GM18907 (cell line): ENCODE measurements around the gene ZNF32.

Source experiments
- ATAC-seq: cut with Tn5 transposase; IDR thresholded peaks from one replicate; pipeline ENCODE4 v1.9.1; 2021; ENCODE audit warnings: mild to moderate bottlenecking, moderate library complexity; ENCODE audit not compliant: unreplicated experiment

The ZNF32 gene, protein sequence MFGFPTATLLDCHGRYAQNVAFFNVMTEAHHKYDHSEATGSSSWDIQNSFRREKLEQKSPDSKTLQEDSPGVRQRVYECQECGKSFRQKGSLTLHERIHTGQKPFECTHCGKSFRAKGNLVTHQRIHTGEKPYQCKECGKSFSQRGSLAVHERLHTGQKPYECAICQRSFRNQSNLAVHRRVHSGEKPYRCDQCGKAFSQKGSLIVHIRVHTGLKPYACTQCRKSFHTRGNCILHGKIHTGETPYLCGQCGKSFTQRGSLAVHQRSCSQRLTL

GRCh38 chr10:43648398-43649184 lies at the start of gene ZNF32:
Gene ZNF32 (minus strand): TSS chr10:43648881. CDS start chr10:43646133, 2,748 bp downstream.
- ATAC-seq = peak; percentile 100

- no peak for ATAC-seq
Observed at GRCh38 chr10:43698156-43698555, 49.5 kb upstream of the ZNF32 start.

GRCh38 chr10:43696909-43697483 lies 48.3 kb upstream of the ZNF32 start:
- no peak for ATAC-seq

DNA sequence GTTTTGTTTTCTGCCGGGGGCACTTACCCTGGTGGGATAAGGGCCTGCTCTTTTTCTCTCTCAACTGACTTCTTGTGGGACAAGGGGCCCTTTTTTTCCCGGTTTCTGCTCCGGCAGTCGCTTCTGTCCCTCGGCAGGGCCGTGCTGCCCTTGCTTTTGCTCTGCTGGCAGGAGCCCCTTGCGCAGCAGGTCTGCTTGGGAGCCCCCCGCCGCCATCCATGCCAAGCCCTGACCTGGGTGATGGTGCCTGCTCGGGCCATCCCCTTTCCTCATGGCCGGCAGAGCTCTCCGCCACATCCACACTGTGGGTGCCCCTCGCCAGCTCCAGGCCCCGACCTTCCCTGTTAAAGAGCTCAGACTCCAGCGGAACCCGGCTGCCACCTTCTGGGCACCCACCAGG lies 47.0 kb upstream of the ZNF32 start:
- ATAC-seq = no peak

DNA sequence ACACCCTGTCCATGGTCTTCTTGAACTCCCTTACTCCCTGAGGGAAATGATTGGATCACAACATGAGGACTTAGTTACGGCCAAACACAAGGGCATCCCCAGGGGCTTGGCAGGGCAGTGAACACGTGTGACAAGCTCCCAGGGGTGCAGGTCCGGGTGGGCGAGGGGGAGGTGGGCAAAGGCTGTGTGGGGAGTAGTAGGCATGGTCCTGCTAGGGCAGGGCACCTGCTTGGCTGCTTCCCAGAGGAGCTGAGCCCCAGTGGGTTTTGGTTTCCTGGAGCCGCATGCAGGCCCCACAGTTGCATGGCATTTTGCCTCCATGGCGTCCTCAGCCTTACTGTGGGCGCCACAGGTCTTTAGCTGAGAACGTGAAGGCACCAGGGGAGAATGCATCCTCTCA lies 46.6 kb upstream of the ZNF32 start:
- ATAC-seq = no peak

DNA sequence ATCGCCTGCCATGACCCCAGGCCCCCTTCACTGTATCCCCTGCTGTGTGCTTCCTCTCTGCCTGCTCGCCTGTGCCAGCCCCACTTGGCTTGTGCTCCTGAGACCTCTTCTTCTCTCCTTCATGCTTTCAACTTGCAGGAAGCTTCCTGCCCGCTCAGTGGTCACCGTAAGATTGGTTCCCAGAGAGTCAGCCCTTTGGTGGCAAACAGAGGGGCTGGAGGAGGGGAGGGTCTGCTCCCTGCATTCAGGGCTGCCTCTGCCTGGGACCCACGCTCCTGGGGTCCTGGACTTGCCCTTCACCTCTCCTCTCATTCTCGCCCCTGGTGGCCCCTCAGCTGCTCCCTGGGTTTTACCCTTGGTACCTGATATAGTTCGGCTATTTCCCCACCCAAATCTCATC lies 45.8 kb upstream of the ZNF32 start:
- ATAC-seq = no peak

- no peak for ATAC-seq
Observed at GRCh38 chr10:43693602-43694001, 44.9 kb upstream of the ZNF32 start.

DNA sequence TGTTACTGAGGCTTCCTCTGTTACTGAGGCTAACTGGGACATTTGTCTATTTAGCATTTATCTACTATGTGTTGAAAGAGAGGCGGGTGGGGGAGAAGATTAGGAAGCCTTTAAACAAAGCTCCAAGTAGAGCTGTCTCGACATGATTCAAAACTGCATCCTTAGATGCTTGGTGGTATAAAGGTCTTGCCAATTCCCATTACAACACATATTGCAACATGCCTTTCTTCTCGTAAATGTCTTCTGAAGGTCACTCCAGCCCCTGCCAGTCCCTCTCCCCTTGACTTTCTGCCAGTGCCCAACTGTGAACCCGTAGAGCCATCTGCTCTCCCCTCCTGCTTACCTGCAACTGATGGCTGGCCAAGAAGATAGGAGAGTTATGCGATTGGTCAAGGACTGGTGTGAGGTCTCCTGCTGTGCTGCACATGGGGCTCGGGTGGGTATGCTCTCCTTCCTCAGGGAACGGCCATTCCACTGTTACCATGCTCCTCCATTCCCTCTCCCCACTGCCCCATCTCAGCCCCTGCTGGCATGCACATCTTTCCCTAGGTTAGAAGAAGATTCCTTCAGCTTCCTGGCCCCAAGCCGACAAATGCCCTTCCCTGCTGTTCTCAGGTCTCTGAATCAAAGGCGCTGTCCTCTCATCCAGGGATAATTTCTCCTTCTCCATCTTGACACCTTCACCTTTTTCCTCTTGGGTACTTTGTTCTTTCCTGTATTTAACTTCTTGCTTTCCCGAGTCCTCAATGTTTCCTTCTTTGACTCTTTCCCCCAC lies 43.6 kb upstream of the ZNF32 start:
- ATAC-seq = no peak

DNA sequence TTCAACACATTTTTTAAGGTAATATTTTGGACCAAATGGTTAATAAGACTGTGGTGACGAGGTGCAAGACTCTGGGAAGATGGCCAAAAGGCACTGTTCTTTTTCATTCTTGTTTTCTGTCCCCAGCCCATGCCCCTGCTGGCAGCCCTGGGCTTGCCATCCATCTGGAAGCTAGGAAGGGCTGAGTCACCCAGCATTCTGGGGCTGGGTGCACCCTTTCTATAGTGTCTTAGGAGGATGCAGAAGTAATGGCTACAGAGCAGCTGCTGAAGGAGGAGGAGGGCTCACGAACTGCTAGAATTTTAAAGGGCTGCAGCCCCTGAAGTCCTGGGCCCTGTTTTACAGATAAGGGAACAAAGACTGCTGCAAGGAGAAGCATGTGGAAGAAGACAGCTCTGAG lies 42.8 kb upstream of the ZNF32 start:
- no peak for ATAC-seq

- ATAC-seq = peak; percentile 99
Observed at GRCh38 chr10:43689955-43690771, 41.5 kb upstream of the ZNF32 start.

DNA sequence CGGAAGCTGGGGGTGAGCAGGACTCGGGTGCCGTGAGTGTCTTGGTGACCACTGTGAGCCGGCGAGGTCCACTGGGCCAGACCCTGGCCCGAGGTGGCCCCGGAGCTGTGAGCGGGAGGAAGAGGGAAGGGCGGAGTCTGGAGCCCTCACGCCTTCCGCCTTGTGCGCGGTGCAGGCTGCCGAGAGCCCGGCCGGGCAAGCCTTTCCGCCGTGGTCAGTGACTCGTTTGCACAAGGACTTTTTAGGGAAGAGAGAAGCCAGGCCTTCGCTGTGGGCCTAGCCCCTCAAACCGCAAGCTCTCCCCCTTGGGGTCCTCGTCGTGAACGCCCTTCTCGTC lies 40.9 kb upstream of the ZNF32 start:
- ATAC-seq = peak; percentile 73

GRCh38 chr10:43689007-43689491 lies 40.4 kb upstream of the ZNF32 start:
- ATAC-seq = no peak

GRCh38 chr10:43688348-43688892 lies 39.7 kb upstream of the ZNF32 start:
- no peak for ATAC-seq

GRCh38 chr10:43687373-43687772 lies 38.7 kb upstream of the ZNF32 start:
- no peak for ATAC-seq

GRCh38 chr10:43686414-43686813 lies 37.7 kb upstream of the ZNF32 start:
- no peak for ATAC-seq

- ATAC-seq = no peak
Observed at GRCh38 chr10:43685744-43686143, 37.1 kb upstream of the ZNF32 start.

DNA sequence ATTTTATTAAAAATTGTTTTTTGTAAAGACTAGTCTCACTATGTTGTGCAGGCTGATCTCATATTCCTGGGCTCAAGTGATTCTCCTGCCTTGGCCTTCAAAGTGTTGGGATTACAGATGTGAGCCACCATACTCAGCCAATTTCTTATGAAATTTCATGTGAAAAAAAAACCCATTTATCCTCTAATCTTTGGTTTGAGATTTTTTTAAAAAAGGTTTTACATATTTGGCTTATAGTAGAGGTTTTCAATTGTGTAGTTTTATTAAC lies 35.5 kb upstream of the ZNF32 start:
- ATAC-seq = no peak

DNA sequence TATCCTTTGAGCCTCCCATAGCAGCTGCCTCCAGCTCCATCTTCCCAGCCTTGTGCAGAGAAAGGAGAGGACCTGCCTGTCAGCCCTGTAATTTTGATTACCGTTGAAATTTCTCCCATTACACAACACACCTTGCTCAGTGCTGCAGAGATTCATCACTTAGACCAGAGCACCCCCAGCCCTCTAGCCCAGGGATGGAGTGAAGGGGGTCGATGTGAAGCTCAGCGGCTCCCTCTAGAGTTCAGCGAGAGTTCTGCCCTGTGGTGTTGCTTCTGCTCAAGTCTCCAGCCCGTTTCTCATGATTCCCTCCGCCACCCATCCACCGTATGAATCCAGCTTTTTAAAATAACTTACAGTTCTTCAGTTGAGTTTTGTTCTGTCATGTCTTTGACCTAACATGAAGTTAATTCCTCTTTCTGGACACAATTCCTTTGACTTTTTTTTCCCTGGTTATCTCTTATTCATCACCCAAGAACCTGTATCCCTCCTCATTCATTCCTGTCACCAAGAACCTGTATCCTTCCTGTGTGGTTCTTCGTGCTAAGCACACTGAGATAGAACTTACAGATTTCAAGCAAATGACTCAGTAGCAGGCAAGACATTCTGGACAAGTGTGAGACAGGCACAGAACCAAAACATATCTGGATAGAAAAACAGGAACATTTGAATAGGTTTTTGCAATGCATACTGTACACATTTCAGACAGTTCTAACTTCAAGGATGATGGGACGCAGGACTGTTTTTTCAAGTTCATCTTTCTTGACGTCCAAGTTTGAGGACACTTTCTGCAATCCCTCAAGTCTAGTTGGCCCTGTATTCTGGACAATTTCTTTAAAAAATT lies 35.0 kb upstream of the ZNF32 start:
- peak; percentile 51 for ATAC-seq

DNA sequence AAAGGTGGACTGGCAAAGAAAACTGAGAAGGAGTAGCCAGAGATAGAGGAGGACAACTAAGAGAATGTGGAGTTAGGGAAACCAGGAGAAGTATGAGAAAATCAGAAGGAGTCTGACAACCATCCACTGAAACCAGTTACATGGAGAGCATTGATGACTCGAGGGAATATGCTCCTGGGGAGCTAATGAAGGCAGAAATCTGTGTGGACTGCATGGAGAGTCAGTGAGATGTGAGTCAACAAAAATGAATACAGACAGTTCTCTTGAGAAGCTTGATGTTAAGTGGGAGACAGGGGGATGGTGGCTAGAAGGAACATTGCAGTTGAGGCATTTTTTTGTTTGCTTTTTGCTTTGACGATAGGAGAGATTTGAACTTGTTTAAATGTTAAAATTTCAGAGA lies 34.3 kb upstream of the ZNF32 start:
- no peak for ATAC-seq

GRCh38 chr10:43681721-43682120 lies 33.0 kb upstream of the ZNF32 start:
- no peak for ATAC-seq
